ENCODE data around the gene TTF2. TPM values are rescaled to one million over a fixed set of nuclear protein-coding genes. Genes with fewer than 3 reads are reported as not detected.

The TTF2 gene
- total RNA-seq, 6 experiments from 2014 or later = 2.3 to 6.0 (median 4.3) TPM

DNA sequence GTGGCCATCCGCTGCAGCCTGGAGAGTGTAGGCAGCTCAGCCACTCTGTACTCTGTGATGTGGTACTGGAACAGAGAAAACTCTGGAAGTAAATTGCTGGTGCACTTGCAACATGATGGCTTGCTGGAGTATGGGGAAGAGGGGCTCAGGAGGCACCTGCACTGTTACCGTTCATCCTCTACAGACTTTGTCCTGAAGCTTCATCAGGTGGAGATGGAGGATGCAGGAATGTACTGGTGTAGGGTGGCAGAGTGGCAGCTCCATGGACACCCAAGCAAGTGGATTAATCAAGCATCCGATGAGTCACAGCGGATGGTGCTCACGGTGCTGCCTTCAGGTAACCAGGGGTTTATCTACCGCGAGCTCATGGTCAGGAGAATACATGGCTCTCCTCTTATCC, 34.6 kb upstream of the TTF2 start:
- Histone ChIP-seq H3K36me3 (no peaks in the 10 kb centered on the region), H3K9me3 (no peaks in the 10 kb centered on the region), H3K27me3 (no peaks in the 10 kb centered on the region), H3K4me3 (no peak overlapping the region), H3K4me1 (no peaks in the 10 kb centered on the region), H3K27ac (no peak overlapping the region)
- DNase-seq = no peak
- WGBS (ENCODE audit: insufficient coverage, low coverage, low lambda C conversion rate, missing lambda C conversion rate) = 100% methylated on average over 2 of the region's 7 CpGs
- no peak for TF ChIP-seq POLR2A (IDR thresholded peaks at IDR 0.05)
- TF ChIP-seq, protein P1, sequence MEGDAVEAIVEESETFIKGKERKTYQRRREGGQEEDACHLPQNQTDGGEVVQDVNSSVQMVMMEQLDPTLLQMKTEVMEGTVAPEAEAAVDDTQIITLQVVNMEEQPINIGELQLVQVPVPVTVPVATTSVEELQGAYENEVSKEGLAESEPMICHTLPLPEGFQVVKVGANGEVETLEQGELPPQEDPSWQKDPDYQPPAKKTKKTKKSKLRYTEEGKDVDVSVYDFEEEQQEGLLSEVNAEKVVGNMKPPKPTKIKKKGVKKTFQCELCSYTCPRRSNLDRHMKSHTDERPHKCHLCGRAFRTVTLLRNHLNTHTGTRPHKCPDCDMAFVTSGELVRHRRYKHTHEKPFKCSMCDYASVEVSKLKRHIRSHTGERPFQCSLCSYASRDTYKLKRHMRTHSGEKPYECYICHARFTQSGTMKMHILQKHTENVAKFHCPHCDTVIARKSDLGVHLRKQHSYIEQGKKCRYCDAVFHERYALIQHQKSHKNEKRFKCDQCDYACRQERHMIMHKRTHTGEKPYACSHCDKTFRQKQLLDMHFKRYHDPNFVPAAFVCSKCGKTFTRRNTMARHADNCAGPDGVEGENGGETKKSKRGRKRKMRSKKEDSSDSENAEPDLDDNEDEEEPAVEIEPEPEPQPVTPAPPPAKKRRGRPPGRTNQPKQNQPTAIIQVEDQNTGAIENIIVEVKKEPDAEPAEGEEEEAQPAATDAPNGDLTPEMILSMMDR (IDR thresholded peaks at IDR 0.05) = no peak
- no peak for ATAC-seq
- intact Hi-C loops (cut with DNase I) = no loop called here

DNA sequence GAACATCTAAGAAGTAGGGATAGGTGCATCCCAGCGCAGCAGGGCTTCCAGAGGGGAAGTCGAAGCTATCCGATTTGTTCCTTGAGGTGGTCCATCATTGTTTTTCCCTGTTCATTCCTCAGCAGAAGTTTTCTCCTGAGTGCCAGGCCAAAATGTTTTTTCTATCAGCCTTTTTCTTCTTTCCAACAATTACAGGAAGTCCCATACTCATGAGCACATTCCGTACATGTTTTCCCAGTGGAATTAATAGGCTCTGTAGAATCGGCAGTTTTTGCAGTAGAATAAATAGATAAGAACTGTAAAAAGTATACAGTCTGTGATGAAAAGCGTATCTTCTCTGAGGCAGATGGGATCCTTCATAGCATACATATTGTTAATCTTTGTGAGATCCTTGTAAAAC, 33.8 kb upstream of the TTF2 start:
- no peak overlapping the region for H3K4me3 ChIP-seq
- H3K36me3 ChIP-seq = no peaks in the 10 kb centered on the region
- H3K4me1 ChIP-seq = no peaks in the 10 kb centered on the region
- intact Hi-C loops (cut with DNase I) = no loop called here
- WGBS (ENCODE audit: insufficient coverage, low coverage, low lambda C conversion rate, missing lambda C conversion rate) = 45% methylated on average over 6 of the region's 6 CpGs
- TF ChIP-seq, protein P1 (IDR thresholded peaks at IDR 0.05) = no peak
- TF ChIP-seq POLR2A (IDR thresholded peaks at IDR 0.05) = no peak
- DNase-seq = no peak
- H3K27ac ChIP-seq = no peak overlapping the region
- peak in 1 of 4 donors; percentile 19 for ATAC-seq
- no peaks in the 10 kb centered on the region for H3K9me3 ChIP-seq
- no peaks in the 10 kb centered on the region for H3K27me3 ChIP-seq

DNA sequence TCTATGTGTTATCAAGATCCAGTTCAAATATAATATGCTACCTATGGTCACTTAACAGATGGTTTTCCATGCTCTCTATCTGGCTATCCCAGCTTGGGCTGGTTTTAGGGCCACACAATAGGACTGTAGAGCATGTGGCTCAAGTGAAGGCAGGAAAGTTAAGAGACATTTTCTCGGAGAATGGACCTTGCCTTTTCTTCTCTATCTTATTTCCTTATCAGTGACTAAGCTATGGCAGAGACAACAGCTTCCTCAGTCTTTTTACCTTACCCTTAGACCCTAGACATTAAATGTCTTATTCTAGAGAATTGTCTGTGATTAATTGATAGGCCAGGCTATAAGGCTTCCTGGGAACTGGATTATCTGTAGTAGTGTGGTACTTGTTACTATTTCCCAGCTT, 30.4 kb upstream of the TTF2 start:
- Histone ChIP-seq H3K9me3 (no peaks in the 10 kb centered on the region), H3K4me3 (no peak overlapping the region)
- ATAC-seq = no peak

DNA sequence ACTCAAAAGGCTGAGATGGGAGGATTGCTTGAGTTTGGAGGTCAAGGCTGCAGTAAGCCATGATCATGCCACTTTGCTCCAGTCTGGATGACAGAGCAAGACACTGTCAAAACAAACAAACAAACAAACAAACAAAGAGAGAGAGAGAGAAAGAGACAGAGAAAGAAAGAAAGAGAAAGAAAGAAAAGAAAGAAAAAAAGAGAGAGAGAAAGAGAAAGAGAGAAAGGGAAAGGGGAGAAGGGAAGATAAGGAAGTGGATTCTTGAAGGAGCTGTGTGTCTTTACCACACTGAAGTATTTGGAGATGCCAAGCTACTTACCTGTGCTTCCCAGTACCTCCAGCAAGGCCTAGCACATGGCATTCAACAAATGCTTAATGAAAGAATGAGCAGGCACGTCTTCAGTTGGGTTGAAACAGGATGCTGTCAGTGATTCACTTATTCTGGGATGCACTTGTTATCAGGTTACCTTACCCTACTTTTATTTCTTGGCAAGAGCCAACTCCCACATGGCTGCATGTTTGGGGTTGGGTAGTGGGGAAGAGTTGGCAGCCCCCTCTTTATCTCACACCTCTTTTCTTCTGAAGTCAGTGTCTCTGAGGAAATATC, 29.8 kb upstream of the TTF2 start:
- Histone ChIP-seq H3K27me3 (no peaks in the 10 kb centered on the region), H3K36me3 (no peaks in the 10 kb centered on the region), H3K9me3 (no peaks in the 10 kb centered on the region), H3K4me1 (no peaks in the 10 kb centered on the region), H3K4me3 (no peak overlapping the region), H3K27ac (no peak overlapping the region)
- WGBS (ENCODE audit: insufficient coverage, low coverage, low lambda C conversion rate, missing lambda C conversion rate) = no CpG with 5 or more reads among the region's 1 CpG
- ATAC-seq (no peak), DNase-seq (no peak)
- intact Hi-C loops (cut with DNase I) = no loop called here
- TF ChIP-seq, protein P1 (IDR thresholded peaks at IDR 0.05) = no peak
- TF ChIP-seq POLR2A (IDR thresholded peaks at IDR 0.05) = no peak

More for the DNA sequence above, 30.4 kb upstream of the TTF2 start:
- H3K27ac ChIP-seq = no peak overlapping the region
- WGBS (ENCODE audit: insufficient coverage, low coverage, low lambda C conversion rate, missing lambda C conversion rate) = 73% methylated on average over 1 of the region's 1 CpG
- H3K36me3 ChIP-seq = no peaks in the 10 kb centered on the region
- no peak for TF ChIP-seq POLR2A (IDR thresholded peaks at IDR 0.05)
- TF ChIP-seq, protein P1 (IDR thresholded peaks at IDR 0.05) = no peak
- no peaks in the 10 kb centered on the region for H3K4me1 ChIP-seq
- intact Hi-C loops (cut with DNase I) = no loop called here
- no peaks in the 10 kb centered on the region for H3K27me3 ChIP-seq
- DNase-seq = no peak

DNA sequence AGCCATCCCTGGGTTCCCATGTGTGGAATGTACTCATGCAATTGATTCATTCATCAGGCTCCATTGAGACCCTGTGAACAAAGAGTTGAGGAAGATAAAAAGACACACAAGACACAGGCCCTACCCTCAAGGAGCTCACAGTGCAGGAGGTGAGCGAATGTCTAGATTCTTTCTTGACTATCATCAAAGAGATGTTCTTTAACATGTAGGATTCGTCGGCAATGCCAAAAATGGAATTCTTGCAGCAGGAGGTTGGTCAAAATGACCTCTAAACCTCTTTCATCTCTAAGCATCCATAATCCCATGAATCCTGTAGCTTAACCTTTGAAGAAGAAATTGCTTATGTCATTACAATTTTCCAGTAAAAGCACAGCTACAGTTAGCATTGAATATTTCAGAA, 27.9 kb upstream of the TTF2 start:
- ATAC-seq (no peak), DNase-seq (no peak)
- Histone ChIP-seq H3K36me3 (no peaks in the 10 kb centered on the region), H3K27me3 (no peaks in the 10 kb centered on the region), H3K27ac (no peak overlapping the region), H3K9me3 (no peaks in the 10 kb centered on the region), H3K4me3 (no peak overlapping the region), H3K4me1 (no peaks in the 10 kb centered on the region)
- TF ChIP-seq, protein P1 (IDR thresholded peaks at IDR 0.05) = no peak
- intact Hi-C loops (cut with DNase I) = no loop called here
- 91% methylated on average over 3 of the region's 3 CpGs for WGBS (ENCODE audit: insufficient coverage, low coverage, low lambda C conversion rate, missing lambda C conversion rate)
